Nephron progenitor cell (in vitro differentiated cells): Measurements from ENCODE around the gene NPHP3.
A peak's percentile ranks its signal among the peaks of the same experiment; 100 is the strongest.

Experiments
- DNase-seq: peaks from one replicate; pipeline ENCODE4 v3.0.0; 2021
- H3K27ac Mint-ChIP-seq: 2 replicates; pipeline ENCODE4 v1.8.0; 2021; ENCODE audit warnings: mild to moderate bottlenecking, moderate library complexity, mixed read lengths
- H3K27me3 Mint-ChIP-seq: 2 replicates; pipeline ENCODE4 v1.8.0; 2021; ENCODE audit warnings: mild to moderate bottlenecking, low read depth, mixed read lengths; ENCODE audit not compliant: poor library complexity
- H3K36me3 Mint-ChIP-seq: 2 replicates; pipeline ENCODE4 v1.8.0; 2021; ENCODE audit warnings: low read depth, mixed read lengths
- H3K4me1 Mint-ChIP-seq: 2 replicates; pipeline ENCODE4 v1.8.0; 2021; ENCODE audit warnings: mixed read lengths
- H3K4me3 Mint-ChIP-seq: 2 replicates; pipeline ENCODE4 v1.8.0; 2021; ENCODE audit warnings: mild to moderate bottlenecking, moderate library complexity, mixed read lengths
- H3K9me3 Mint-ChIP-seq: 2 replicates; pipeline ENCODE4 v1.8.0; 2021; ENCODE audit warnings: mild to moderate bottlenecking, moderate library complexity, mixed read lengths
- TF ChIP-seq, protein P1 (sequence below): fragments of 200-600 bp; sonication (generic); IDR thresholded peaks from 2 replicates; pipeline ENCODE4 v1.5.0; 2021; ENCODE audit warnings: antibody characterized with exemption

Gene NPHP3

DNA sequence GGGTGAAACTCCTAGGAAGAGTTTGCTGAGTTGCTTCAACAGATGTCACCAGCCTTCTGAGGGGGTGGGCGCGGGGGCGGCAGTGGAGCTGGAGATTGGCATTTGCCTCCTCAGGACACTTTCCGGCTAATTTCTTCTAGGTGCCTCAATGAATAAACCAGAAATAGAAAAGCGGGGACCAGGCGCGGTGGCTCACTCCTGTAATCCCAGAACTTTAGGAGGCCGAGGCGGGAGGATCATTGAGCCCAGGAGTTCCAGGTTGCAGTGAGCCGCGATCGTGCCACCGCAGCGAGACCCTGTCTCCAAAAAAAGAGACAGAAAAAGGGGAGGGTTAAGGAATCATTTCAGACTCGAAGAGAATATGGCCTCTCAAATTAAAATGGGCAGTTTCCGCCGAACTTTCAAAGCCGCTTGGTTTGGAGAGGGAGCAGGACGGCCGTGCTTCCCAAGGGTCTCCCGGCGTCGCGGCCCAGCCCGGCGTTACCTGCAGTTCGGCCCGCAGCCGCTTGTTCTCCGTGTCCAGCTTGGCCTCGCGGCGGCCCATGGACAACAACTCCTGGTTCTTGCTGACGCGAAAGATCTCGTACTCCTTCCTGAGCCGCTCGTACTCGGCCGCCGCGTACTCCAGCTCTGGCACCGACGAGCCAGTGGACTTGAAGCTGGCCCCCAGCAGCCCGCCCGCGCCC is 587 bp downstream of the NPHP3 start:
- Mint-ChIP-seq H3K36me3 (peaks cover 31% of the 10 kb centered on the region), H3K4me3 (peak overlapping the region; percentile 92), H3K4me1 (peaks cover 37% of the 10 kb centered on the region), H3K9me3 (no peaks in the 10 kb centered on the region), H3K27ac (peak overlapping the region; percentile 98), H3K27me3 (no peaks in the 10 kb centered on the region)
- peak; percentile 23 for DNase-seq
- TF ChIP-seq, protein P1, sequence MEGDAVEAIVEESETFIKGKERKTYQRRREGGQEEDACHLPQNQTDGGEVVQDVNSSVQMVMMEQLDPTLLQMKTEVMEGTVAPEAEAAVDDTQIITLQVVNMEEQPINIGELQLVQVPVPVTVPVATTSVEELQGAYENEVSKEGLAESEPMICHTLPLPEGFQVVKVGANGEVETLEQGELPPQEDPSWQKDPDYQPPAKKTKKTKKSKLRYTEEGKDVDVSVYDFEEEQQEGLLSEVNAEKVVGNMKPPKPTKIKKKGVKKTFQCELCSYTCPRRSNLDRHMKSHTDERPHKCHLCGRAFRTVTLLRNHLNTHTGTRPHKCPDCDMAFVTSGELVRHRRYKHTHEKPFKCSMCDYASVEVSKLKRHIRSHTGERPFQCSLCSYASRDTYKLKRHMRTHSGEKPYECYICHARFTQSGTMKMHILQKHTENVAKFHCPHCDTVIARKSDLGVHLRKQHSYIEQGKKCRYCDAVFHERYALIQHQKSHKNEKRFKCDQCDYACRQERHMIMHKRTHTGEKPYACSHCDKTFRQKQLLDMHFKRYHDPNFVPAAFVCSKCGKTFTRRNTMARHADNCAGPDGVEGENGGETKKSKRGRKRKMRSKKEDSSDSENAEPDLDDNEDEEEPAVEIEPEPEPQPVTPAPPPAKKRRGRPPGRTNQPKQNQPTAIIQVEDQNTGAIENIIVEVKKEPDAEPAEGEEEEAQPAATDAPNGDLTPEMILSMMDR, result no peak

DNA sequence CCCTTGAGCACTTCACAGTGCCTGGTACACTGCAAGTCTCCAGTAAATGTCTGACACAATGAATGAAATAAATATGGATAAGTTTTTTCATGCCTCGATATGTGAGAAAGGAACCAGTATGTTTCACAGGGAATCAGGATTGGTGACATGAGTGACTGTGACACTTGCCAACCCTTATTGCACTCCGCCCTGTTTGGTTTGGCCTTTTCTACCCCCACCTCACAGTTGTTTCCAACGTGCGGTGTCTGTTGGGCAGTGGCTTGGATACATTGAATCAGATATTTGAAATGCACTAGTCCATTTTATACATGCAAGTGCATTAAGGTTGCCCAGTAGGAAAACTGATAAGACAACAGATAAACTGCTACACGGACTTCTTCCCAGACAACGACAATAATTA is 2.0 kb downstream of the NPHP3 start:
- no peak overlapping the region for H3K27ac Mint-ChIP-seq
- DNase-seq, result no peak
- peak overlapping the region; percentile 92 for H3K4me3 Mint-ChIP-seq
- H3K9me3 Mint-ChIP-seq, result no peaks in the 10 kb centered on the region
- no peaks in the 10 kb centered on the region for H3K27me3 Mint-ChIP-seq
- TF ChIP-seq, protein P1, result no peak
- peaks cover 41% of the 10 kb centered on the region for H3K36me3 Mint-ChIP-seq
- peaks cover 37% of the 10 kb centered on the region for H3K4me1 Mint-ChIP-seq

DNA sequence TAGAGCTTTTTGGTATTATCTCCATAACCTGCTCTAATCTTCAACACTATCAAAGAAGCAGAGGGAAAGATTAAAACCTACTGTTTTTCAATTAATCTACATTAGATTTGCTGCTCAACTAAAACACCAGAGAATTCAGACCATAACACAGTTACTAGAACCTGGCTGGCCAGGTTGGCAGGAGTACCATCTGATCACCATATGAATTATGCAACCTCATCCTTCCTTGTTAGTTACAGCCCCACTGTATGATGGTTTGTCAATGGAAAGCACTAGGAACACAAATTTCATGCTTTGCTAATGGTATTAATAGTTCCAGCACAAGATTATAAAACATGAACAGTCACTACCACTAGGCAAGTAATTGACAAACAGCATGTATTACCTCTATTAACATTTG is 5.8 kb downstream of the NPHP3 start:
- TF ChIP-seq, protein P1, result no peak
- H3K4me1 Mint-ChIP-seq, result peaks cover 23% of the 10 kb centered on the region
- peaks cover 57% of the 10 kb centered on the region for H3K36me3 Mint-ChIP-seq
- no peaks in the 10 kb centered on the region for H3K27me3 Mint-ChIP-seq
- no peak overlapping the region for H3K4me3 Mint-ChIP-seq
- DNase-seq, result no peak
- H3K27ac Mint-ChIP-seq, result no peak overlapping the region
- no peaks in the 10 kb centered on the region for H3K9me3 Mint-ChIP-seq

DNA sequence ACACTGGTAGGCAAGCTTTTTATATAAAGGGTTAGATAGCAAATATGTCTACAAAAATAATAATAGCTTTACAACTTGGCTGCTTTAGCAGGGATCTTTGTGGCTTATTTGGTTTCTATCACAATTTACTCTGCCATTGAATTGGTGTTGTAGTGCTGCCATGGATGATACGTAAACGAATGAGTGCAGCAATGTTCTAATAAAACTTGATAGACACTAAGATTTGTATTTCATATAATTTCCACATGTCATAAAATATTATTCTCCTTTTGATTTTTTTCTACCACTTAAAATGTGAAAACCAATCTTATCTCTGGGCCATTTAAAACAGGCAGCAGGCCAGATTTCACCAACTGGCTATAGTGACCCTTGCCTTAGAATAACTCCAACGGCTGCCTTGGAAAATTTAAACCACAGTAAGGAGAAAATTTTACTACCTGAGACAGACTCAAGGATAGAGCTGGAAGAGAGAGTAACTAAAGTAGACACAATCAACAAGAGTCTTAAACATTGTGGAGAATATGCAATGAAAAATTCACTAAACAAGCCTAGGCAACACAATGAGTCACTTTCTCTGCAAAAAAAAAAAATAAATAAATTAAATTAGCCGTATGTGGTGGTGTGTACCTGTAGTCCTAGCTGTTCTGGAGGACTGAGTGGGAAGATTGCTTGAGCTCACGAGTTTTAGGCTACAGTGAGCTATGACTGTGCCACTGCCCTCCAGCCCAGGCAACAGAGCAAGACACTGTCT is 8.1 kb downstream of the NPHP3 start:
- no peak overlapping the region for H3K27ac Mint-ChIP-seq
- TF ChIP-seq, protein P1, result no peak
- no peaks in the 10 kb centered on the region for H3K9me3 Mint-ChIP-seq
- H3K4me1 Mint-ChIP-seq, result peaks cover 1% of the 10 kb centered on the region
- H3K4me3 Mint-ChIP-seq, result no peak overlapping the region
- DNase-seq, result no peak
- H3K27me3 Mint-ChIP-seq, result no peaks in the 10 kb centered on the region
- peaks cover 63% of the 10 kb centered on the region for H3K36me3 Mint-ChIP-seq

DNA sequence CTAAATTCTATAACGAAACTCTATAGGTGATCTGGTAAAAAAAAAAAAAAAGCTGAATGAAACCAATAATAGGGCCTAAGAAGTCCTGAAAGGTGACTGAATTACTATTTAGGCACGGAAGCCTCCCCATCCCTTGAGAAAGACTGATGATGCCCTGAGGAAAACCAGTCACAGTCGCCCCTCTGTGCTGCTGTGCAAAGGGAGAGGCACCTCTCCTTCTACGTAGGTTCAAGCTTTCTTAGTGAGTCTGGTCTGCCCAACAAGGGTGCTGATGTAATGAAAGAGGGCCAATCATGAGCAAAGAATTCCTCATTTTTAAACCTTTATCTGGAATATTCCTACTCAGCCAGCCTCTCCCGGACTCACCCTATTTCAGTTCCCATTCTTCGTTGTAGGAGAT is 11.9 kb downstream of the NPHP3 start:
- no peaks in the 10 kb centered on the region for H3K9me3 Mint-ChIP-seq
- H3K27ac Mint-ChIP-seq, result no peak overlapping the region
- H3K4me3 Mint-ChIP-seq, result no peak overlapping the region
- TF ChIP-seq, protein P1, result no peak
- H3K4me1 Mint-ChIP-seq, result no peaks in the 10 kb centered on the region
- H3K36me3 Mint-ChIP-seq, result peaks cover 57% of the 10 kb centered on the region
- no peaks in the 10 kb centered on the region for H3K27me3 Mint-ChIP-seq
- DNase-seq, result no peak

DNA sequence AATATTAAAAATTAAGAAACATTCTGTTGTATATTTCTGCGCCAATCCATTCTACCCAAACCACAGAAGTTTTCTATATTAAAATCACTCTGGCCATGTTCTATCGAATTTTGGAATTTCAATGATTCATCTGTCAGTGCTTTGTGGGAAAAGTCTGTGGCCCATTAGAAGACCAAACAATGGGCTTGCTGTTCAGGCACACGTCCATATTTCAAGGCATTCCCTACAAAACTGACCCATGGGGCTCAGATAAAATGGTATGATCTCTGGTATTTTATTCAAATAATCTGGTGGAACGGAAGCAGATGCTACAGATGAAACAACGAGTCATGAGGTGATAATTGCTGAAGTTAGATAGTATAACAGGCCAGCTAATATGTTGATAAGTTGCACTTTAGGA is 12.4 kb downstream of the NPHP3 start:
- Mint-ChIP-seq H3K4me3 (no peak overlapping the region), H3K9me3 (no peaks in the 10 kb centered on the region), H3K36me3 (peaks cover 59% of the 10 kb centered on the region), H3K27ac (no peak overlapping the region), H3K27me3 (no peaks in the 10 kb centered on the region), H3K4me1 (no peaks in the 10 kb centered on the region)
- TF ChIP-seq, protein P1, result no peak
- DNase-seq, result no peak
